ENCODE measurements around the gene TRAPPC12.

Gene TRAPPC12

GRCh38 chr2:3409627-3410170 is 30.2 kb downstream of the TRAPPC12 start:
- no peak for DNase-seq

GRCh38 chr2:3411103-3411502 is 31.6 kb downstream of the TRAPPC12 start:
- no peak for DNase-seq

GRCh38 chr2:3413697-3414096 is 34.2 kb downstream of the TRAPPC12 start:
- DNase-seq: no peak

- DNase-seq: no peak
Observed at GRCh38 chr2:3414133-3414860, 34.8 kb downstream of the TRAPPC12 start.

GRCh38 chr2:3418766-3419404 is 39.4 kb downstream of the TRAPPC12 start:
- DNase-seq: no peak

- DNase-seq: no peak
Observed at GRCh38 chr2:3420076-3420768, 40.7 kb downstream of the TRAPPC12 start.

- DNase-seq: no peak
Observed at GRCh38 chr2:3420769-3421397, 41.4 kb downstream of the TRAPPC12 start.

GRCh38 chr2:3421580-3421979 is 42.1 kb downstream of the TRAPPC12 start:
- no peak for DNase-seq

- no peak for DNase-seq
Observed at GRCh38 chr2:3422161-3422779, 42.8 kb downstream of the TRAPPC12 start.

GRCh38 chr2:3423492-3424170 is 44.1 kb downstream of the TRAPPC12 start:
- DNase-seq: peak; percentile 39 to 62 (median 46)

GRCh38 chr2:3424171-3424795 is 44.8 kb downstream of the TRAPPC12 start:
- DNase-seq: no peak

GRCh38 chr2:3426615-3427014 is 47.1 kb downstream of the TRAPPC12 start:
- no peak for DNase-seq

- DNase-seq: no peak
Observed at GRCh38 chr2:3427272-3427671, 47.8 kb downstream of the TRAPPC12 start.

GRCh38 chr2:3428577-3428976 is 49.1 kb downstream of the TRAPPC12 start:
- DNase-seq: no peak

GRCh38 chr2:3429066-3429610 is 49.6 kb downstream of the TRAPPC12 start:
- no peak for DNase-seq

- no peak for DNase-seq
Observed at GRCh38 chr2:3430172-3430571, 50.7 kb downstream of the TRAPPC12 start.

GRCh38 chr2:3430740-3431490 is 51.4 kb downstream of the TRAPPC12 start:
- no peak for DNase-seq

GRCh38 chr2:3432067-3432466 is 52.6 kb downstream of the TRAPPC12 start:
- DNase-seq: no peak

- no peak for DNase-seq
Observed at GRCh38 chr2:3432693-3433338, 53.3 kb downstream of the TRAPPC12 start.

GRCh38 chr2:3433339-3433699 is 53.8 kb downstream of the TRAPPC12 start:
- no peak for DNase-seq

Measured in T-helper 1 cell (primary cell).